GM21737 (cell line): ENCODE measurements around the gene OPRM1.
"Not testable (repeated sequence)": the region's sequence is repeated elsewhere in the genome, so short reads cannot be mapped to it uniquely, and the experiment has no call there.

Experiments used
- ATAC-seq: cut with Tn5 transposase; IDR thresholded peaks from one replicate; pipeline ENCODE4 v1.9.1; 2021; ENCODE audit warnings: mild to moderate bottlenecking, moderate library complexity; ENCODE audit not compliant: unreplicated experiment

The OPRM1 gene

DNA sequence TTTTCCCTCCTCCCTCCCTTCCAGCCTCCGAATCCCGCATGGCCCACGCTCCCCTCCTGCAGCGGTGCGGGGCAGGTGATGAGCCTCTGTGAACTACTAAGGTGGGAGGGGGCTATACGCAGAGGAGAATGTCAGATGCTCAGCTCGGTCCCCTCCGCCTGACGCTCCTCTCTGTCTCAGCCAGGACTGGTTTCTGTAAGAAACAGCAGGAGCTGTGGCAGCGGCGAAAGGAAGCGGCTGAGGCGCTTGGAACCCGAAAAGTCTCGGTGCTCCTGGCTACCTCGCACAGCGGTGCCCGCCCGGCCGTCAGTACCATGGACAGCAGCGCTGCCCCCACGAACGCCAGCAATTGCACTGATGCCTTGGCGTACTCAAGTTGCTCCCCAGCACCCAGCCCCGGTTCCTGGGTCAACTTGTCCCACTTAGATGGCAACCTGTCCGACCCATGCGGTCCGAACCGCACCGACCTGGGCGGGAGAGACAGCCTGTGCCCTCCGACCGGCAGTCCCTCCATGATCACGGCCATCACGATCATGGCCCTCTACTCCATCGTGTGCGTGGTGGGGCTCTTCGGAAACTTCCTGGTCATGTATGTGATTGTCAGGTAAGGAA, at the start of gene OPRM1:
Gene OPRM1, plus strand, starts transcription at position 10 of the 612 bp plus-strand sequence. Its CDS starts 305 bp downstream, at position 315.
- ATAC-seq: no peak

GRCh38 chr6:153989989-153990388, 49.1 kb upstream of the OPRM1 start:
- ATAC-seq: no peak

GRCh38 chr6:153994004-153994403, 45.0 kb upstream of the OPRM1 start:
- ATAC-seq: no peak

- no peak for ATAC-seq
These were observed 44.2 kb upstream of the OPRM1 start for GRCh38 chr6:153994811-153995210.

DNA sequence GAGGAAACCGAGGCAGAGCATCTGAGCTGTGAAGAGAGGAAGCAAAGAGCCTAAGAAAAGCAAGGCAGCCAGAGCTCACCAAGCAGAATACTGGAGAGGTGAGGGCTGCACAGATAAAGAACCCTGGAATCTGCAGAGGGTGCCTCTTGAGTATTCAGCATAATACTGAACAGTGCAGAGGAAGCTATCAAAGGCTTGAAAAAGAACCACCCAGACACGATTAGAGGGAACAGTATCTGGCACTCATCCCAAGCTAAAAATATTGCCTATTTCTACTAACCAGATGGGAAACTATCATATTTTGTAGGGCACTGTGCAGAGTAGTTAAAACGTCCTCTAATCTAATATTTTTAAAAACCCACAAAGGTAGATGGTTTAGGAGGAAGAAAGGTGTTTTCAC, 41.8 kb upstream of the OPRM1 start:
- no peak for ATAC-seq

DNA sequence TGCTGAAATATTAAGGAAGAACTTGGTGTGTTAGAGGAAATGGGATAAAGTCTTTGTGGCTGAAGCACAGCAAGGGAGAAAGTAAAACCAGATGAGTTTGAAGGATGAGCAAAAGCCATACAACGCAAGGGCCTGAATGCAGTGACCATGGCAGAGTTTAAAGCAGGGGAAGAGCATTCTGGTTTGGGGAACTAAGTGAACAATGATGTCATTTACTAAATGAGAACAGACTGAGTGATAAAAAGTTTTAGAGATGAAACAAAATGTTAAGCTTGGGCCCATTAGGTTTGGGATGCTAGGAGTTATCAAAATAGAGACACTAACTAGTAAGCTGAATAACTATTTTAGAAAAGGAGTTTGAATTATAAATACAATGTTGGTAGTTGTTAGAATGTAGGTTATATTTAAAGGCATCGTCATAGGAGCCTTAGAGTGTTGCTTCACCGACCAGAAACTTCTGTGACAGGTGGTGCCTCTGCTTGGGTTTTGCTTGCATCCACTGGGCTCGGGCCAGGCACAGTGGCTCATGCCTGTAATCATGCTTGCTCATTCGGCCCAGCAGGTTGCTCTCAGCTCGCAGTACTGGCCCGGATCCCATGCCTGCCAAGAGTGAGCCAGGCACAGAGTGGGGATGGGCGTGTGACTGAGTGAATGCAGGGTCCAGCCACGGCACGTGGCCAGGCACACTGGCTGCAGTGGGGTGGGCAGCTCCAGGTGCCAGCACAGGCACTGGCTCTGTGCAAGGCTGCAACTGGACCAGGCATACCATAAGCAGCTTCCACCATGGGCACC, 37.4 kb upstream of the OPRM1 start:
- ATAC-seq: no peak

DNA sequence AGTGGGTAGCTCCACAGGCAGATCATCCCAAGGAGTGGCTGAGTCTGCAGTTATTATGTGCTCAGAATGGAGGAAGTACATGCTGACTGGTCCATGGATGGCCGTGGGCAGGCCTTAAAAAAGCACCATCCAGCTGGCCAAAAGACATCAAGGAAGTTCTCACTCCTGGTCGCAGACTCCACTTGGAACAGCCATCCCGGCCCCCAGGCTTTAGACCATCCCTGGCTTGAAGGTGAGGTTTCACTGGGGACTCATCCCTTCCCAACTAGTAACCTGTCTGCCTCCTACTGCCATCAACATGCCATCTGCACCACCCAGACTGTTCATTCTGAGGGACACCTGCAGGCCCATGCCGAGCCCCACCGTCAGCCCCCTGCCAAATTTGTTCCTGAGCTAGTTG, 36.1 kb upstream of the OPRM1 start:
- ATAC-seq: no peak

DNA sequence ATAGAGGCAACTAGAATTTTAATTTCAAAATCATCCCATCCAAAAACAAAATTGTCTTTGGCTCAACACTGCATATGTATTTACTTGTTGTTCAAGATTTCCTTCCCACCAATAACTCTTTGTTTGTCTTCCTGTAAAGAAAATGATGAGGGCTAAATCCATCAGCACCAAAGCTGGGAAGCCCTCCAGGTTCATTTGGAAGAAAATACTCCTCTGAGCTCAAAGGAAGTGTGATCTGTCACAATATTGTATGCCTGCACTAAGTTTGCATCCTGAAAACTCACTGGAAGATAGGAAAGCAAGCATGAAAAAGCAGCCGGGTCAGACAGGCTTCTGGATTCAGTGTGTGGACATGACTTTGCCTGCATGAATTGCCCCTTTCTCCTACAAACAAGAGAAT, 28.7 kb upstream of the OPRM1 start:
- ATAC-seq: no peak

- ATAC-seq: no peak
These were observed 26.2 kb upstream of the OPRM1 start for GRCh38 chr6:154012852-154013251.

DNA sequence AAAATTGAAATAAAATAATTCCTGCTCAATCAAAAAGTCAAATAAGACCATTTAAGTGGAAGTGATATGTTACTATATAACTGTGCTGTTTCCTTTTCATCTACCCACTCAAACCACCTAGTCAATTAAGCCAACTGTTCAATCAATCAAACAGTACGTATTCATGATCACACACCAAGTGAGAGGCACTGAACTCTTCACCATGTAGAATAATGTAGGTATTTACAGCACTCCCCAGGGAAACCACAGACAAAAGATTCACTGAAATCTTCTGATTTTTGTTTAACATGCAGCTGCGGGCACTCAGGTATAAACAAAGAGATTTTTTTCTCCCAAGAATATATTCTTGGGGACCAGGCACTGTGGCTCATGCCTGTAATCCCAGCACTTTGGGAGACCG, 21.3 kb upstream of the OPRM1 start:
- ATAC-seq: no peak

DNA sequence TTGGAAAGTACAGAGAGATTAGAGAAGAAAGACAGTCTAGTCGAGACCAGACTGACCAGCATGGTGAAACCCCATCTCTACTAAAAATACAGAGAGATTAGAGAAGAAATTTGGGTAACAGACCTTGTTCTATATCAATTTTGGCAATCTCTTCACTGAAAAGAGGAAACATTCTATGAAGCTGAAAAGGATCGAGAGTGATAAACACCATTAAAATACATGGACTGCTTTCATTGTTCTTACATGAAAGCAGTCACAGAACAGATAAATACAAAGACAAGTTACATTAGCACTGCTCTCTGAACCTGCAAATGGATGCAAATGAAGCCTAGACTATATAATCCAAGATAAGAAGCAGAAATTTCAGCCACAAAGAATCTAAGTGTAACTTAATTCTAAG, 8.4 kb upstream of the OPRM1 start:
- no peak for ATAC-seq

DNA sequence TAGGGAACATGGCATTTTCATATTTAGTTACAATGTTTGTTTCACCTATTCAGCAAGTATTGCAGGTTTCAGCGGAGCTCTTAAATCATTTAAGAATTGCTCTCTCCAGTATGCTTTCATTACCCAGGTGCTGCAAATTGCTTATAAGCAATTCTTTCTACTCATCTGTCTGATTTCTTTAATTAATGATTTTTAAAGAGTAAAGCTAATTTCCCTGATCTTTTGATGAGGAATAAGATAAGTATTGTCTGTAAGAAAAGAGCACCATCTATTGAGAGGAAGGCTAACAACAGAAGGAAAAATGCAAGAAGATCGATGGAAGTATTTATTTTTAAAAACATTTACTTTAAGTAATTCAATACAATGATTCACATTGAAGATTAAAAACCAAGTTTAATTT, 2.0 kb downstream of the OPRM1 start:
- no peak for ATAC-seq

DNA sequence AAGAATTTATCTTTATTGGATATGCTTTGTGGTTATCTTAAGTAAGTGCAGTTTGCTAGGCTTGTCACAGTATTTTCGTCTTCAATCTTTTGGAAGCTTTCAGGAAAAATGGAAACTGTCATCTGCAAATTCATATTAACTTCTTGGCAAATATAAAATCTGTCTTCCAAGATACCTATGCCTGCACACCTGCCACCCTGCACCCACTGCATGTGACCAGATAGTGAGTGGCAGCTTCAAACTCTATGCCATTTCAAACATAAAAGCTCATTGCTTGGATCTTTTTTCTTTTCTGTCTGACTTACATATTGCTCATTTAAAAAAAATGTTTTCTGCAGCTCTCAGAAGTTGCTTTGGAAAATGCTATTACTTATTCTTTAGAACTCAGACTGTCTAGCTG, 14.1 kb downstream of the OPRM1 start:
- ATAC-seq: no peak

DNA sequence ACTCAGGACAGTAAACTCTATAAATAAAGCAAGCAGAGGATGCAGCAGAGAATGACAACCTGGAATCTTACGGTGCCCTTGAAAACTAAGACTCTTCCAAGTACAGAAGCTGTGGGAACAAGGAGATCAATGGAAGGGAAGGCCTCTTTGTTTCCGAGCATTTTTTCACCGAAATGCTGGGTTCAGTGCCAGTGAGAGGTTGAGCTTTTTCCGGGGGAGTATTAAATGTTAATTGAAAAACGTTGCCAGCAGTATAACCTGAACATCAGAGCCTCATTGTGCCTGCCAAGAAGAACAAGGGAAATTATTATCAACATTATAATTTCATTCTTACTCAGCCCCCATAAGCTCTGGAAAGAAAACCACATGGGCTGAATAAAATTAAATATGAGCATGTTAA, 17.5 kb downstream of the OPRM1 start:
- ATAC-seq: no peak

DNA sequence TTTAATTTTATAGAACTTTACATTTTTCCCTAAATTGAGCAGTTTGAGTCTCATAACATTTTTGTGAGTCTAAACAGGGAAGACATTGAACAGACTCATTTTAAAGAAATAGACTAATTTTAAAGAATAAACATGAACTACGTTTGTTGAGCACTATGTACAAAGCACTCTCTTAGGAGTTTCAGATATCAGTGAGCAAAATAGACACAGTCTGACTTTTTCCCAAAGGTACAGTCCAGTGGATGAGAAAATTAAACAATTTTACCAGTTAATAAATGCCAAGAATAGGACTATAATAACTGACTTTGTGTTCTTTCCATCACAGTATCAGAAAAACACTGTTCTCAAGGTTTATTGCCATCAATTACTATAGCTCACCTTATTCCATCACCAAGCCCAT, 18.1 kb downstream of the OPRM1 start:
- no peak for ATAC-seq

- ATAC-seq: no peak
These were observed 20.1 kb downstream of the OPRM1 start for GRCh38 chr6:154058963-154059680.

DNA sequence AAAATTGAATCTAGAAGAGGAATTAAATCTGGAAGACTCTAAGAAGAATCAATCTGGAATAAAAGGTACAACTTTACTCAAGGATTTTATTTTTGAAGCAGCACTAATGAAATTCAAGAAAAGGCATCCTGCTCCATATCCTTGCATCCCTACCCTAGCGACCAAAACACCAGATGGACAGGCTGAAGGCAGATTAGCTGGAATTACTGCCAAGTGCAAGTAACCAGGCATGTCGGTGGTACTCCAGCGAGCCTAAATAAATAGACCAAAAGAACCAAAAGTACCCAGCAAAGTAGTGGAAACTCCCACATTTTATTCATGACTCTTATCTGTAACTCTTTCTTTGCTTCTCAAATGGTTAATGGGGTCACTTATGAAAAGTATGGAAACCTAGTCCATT, 21.0 kb downstream of the OPRM1 start:
- no peak for ATAC-seq

DNA sequence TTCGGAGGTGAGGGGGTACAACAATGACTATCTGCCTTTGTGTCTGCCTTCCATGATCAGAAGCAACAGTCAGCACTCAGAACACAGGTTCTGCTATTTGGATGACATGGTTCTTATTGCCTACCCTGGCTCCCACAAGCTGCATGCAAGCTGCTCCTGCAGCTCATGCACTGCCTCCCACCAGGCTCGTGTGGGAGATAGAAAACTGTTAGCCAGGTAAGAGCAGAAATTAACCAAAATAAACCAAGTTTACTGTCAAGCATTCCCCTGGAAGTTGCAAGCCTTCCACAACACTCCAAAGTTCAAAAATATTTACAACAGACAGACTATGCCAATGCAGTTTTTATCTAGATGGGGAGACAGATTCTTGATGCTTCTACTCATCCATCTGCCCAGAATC, 31.0 kb downstream of the OPRM1 start:
- ATAC-seq: no peak

DNA sequence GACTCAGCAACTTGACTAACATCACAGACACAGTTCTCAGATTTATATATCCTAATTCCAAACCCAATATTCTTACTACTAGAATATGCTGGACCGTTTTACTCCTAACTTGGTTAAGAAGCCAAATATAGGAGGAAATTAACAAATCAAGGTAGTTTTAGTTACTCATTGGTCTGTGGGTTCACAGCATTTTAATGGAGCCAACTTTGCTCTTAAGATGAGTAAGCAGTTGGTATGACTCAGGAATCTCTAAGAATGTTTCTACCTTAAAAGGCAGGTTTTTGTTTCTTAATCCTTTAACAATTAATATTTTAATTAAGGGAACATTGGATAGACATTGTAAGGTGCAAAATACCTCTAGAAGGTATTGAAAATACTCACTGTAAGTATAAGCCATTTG, 31.6 kb downstream of the OPRM1 start:
- ATAC-seq: no peak

DNA sequence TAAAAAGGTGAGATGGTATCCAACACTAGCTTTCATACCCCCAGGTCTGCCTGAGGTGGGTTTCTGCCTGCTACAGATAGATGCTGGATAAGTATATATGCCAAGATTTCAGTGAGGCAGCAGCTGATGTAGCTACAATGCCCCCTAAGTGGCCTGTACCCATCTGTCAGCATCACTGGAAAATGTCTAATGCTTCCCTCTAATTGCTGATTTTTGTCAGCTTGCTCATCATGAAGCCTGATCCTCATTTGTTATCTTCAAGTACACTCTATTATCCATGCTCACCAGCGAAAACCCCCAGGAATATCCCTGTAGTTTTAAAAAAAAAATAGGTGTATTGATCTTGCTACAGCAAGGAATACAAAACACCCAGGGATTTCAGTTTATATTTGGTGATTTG, 32.2 kb downstream of the OPRM1 start:
- no peak for ATAC-seq

GRCh38 chr6:154071711-154072110, 32.7 kb downstream of the OPRM1 start:
- ATAC-seq: no peak

DNA sequence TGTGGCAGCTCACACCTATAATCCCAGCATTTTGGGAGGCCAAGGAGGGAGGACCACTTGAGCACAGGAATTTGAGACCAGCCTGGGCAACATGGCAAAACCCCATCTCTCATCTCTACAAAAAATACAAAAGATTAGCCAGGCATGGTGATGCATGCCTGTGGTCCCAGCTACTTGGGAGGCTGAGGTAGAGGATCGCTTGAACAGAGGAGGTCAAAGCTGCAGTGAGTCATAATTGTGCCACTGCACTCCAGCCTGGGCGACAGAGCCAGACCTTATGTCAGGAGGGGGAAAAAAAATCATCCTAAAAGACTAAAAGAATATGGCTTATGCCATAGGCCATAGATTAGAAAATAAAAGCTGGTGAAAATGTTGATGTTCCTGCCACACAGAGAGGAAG, 39.6 kb downstream of the OPRM1 start:
- not testable (repeated sequence) for ATAC-seq
